ENCODE data around the gene BMP6.

DNA sequence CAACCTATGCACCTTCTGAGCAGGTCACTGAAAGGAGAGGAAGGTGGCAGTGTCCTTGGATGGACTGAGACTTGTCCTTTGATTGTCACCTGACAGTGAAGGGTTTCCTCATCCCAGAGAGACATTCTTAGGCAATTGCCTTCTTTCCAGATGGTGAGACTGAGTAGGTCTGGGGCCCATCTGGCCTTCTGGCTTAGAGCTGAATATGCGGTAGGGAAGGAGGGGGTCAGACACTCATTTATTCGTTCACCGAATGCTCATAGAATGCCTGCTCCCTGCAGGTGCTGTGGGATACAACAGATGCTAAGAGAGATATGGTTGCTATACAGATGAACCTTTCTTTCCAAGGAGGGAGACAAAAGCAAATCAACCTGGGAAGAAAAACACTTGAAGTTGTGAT lies 76.8 kb downstream of the BMP6 start:
- TF ChIP-seq, protein P1, sequence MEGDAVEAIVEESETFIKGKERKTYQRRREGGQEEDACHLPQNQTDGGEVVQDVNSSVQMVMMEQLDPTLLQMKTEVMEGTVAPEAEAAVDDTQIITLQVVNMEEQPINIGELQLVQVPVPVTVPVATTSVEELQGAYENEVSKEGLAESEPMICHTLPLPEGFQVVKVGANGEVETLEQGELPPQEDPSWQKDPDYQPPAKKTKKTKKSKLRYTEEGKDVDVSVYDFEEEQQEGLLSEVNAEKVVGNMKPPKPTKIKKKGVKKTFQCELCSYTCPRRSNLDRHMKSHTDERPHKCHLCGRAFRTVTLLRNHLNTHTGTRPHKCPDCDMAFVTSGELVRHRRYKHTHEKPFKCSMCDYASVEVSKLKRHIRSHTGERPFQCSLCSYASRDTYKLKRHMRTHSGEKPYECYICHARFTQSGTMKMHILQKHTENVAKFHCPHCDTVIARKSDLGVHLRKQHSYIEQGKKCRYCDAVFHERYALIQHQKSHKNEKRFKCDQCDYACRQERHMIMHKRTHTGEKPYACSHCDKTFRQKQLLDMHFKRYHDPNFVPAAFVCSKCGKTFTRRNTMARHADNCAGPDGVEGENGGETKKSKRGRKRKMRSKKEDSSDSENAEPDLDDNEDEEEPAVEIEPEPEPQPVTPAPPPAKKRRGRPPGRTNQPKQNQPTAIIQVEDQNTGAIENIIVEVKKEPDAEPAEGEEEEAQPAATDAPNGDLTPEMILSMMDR (IDR thresholded peaks at IDR 0.05), result no peak
- no peak for TF ChIP-seq POLR2A (IDR thresholded peaks at IDR 0.05)
